ENCODE measurements around the gene TTC32.
"Not testable (repeated sequence)": the region's sequence is repeated elsewhere in the genome, so short reads cannot be mapped to it uniquely, and the experiment has no call there.

The TTC32 gene

DNA sequence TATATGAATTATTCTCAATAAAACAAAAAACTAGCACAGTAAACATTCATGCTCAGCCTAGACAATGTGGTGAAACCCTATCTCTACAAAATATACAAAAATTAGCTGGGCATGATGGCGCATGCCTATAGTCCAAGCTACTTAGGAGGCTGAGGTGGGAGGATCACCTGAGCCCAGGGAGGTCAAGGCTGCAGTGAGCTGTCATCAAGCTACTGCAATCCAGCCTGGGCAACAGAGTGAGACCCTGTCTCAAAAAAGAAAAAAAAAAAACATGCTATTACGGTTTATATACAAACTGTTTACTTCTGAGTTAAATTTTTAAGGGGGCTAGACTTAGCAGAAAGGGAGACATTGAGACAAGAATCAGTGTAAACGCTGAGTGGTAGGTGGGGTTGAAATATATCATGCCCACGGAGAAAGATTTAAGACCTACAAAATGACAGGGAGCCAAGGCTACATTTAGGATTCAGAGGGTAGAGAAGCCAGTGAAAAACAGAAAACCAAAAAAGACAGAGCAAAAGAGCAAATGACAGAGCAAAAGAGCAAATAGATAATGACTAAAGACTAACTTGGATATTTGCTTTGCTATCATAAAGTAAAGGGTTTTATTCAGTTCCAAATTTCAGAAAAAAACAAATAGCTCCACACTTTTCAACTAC, 7.5 kb downstream of the TTC32 start:
- no peaks in the 10 kb centered on the region for H3K4me1 ChIP-seq (ENCODE audit: control insufficient read depth, insufficient read depth, low read length)
- H3K9ac ChIP-seq (ENCODE audit: low read length): no peak overlapping the region
- H3K9me3 ChIP-seq (ENCODE audit: control insufficient read depth, low read length): no peaks in the 10 kb centered on the region
- no peak overlapping the region for H3K4me3 ChIP-seq (ENCODE audit: low read length)
- H3K36me3 ChIP-seq (ENCODE audit: control insufficient read depth, insufficient read depth, low read length): no peaks in the 10 kb centered on the region
- H3K27me3 ChIP-seq (ENCODE audit: control insufficient read depth, insufficient read depth, low read length): no peaks in the 10 kb centered on the region

DNA sequence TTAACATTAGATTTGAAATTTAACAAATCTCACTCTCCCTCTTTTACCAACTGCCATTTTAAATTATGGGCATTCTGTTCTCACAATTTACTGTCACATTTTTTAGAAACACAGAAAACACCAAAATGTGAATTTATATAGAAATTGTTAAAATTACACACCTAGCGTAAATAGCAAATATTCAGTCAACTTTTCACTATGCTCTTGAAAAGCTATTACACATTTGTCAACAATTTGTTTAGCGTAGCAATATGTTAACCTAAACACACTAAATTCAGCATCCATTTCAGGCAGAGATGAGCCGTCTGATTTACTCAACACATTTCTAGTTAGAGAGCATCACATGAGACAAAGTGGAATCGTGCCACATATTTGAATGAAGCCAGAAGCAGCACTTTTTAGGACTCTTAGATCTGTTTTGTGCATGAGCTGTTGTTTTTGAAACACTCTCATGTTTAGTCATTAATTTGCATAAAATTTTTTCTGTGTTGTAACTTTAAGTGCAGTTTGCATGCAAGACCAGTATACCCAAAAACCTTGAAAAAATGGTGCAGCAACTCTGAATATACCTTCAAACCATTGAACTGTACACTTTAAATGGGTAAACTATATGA, 8.2 kb downstream of the TTC32 start:
- no peak overlapping the region for H3K4me3 ChIP-seq (ENCODE audit: low read length)
- no peak overlapping the region for H3K9ac ChIP-seq (ENCODE audit: low read length)
- H3K9me3 ChIP-seq (ENCODE audit: control insufficient read depth, low read length): no peaks in the 10 kb centered on the region
- no peaks in the 10 kb centered on the region for H3K4me1 ChIP-seq (ENCODE audit: control insufficient read depth, insufficient read depth, low read length)
- no peaks in the 10 kb centered on the region for H3K36me3 ChIP-seq (ENCODE audit: control insufficient read depth, insufficient read depth, low read length)
- H3K27me3 ChIP-seq (ENCODE audit: control insufficient read depth, insufficient read depth, low read length): no peaks in the 10 kb centered on the region

DNA sequence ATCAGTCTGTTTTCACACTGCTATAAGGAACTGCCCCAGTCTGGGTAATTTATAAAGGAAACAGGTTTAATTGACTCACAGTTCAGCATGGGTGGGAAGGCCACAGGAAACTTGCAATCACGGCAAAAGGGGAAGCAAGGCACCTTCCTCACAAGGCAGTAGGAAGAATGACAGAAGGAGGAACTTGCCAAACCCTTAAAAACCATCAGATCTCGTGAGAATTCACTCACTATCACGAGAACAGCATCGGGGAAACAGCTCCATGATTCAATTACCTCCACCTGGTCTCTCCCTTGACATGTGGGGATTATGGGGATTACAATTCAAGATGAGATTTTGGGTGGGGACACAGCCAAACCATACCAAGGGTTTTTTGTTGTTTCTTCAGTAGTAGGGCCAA, 9.8 kb downstream of the TTC32 start:
- H3K4me3 ChIP-seq (ENCODE audit: low read length); H3K36me3 ChIP-seq (ENCODE audit: control insufficient read depth, insufficient read depth, low read length): not testable (repeated sequence)

DNA sequence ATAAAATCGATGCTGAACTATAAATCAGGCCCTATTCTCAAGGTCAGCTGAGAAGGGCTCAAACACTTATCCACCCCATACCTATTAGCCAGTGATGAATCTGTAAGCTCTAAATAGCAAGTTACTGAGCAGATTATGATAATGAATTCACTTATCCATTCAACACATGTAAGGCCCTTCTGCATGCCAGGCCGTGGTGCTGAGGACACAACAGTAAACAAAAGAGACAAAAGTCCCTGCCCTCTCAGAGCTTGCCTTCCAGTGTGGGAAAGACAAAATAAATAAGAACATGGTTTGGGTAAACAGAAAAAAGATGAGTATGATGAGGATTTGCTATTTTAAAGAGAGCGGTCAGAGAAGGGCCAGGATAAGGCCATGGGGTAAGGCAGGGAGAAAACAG, 11.7 kb downstream of the TTC32 start:
- Histone ChIP-seq H3K27me3 (ENCODE audit: control insufficient read depth, insufficient read depth, low read length) (no peaks in the 10 kb centered on the region), H3K9ac (ENCODE audit: low read length) (no peak overlapping the region), H3K4me1 (ENCODE audit: control insufficient read depth, insufficient read depth, low read length) (peaks cover 9% of the 10 kb centered on the region), H3K4me3 (ENCODE audit: low read length) (no peak overlapping the region), H3K36me3 (ENCODE audit: control insufficient read depth, insufficient read depth, low read length) (no peaks in the 10 kb centered on the region), H3K9me3 (ENCODE audit: control insufficient read depth, low read length) (no peaks in the 10 kb centered on the region)

More for the DNA sequence above, 9.8 kb downstream of the TTC32 start:
- H3K9ac ChIP-seq (ENCODE audit: low read length); H3K27me3 ChIP-seq (ENCODE audit: control insufficient read depth, insufficient read depth, low read length); H3K9me3 ChIP-seq (ENCODE audit: control insufficient read depth, low read length); H3K4me1 ChIP-seq (ENCODE audit: control insufficient read depth, insufficient read depth, low read length): not testable (repeated sequence)

DNA sequence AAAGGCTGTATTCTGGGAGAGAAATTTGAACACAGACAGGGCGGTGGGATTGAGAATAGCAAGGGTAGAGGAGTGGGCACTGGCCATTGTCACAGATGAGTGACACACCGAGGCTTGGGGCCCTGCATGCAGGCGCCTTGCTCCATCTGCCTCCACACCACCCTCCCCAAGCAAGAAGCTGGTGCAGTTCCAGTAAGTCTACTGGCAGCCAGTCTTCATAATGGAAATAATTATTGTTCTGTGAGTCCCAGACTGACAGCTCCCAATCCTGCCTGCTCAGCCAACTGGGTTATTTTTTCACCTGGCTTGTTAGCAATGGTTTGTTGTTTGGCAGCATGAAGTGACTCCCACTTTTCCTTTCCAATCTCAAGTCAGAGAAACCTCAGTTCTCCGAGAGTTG, 13.0 kb downstream of the TTC32 start:
- H3K4me3 ChIP-seq (ENCODE audit: low read length): no peak overlapping the region
- no peaks in the 10 kb centered on the region for H3K36me3 ChIP-seq (ENCODE audit: control insufficient read depth, insufficient read depth, low read length)
- H3K9ac ChIP-seq (ENCODE audit: low read length): no peak overlapping the region
- no peaks in the 10 kb centered on the region for H3K27me3 ChIP-seq (ENCODE audit: control insufficient read depth, insufficient read depth, low read length)
- peaks cover 9% of the 10 kb centered on the region for H3K4me1 ChIP-seq (ENCODE audit: control insufficient read depth, insufficient read depth, low read length)
- H3K9me3 ChIP-seq (ENCODE audit: control insufficient read depth, low read length): no peaks in the 10 kb centered on the region

DNA sequence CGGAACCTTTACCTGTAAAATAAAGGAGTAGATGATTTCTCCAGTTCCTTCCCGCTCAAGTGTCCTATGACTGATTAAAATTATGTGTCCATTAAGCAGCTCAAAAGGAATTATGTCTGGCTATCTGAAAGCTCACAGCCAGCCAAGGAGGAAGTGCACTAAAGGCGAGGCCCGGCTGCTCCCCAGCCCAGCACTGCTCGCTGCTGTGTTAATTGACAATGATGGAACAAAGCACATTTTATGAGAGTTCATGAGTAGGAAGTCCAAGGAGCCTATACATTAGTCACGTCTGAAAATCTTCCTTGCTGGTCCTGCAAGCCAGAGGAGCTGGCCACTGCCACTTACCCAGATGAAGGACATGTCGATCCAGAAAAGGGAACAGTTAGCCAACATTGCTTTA, 14.3 kb downstream of the TTC32 start:
- no peaks in the 10 kb centered on the region for H3K27me3 ChIP-seq (ENCODE audit: control insufficient read depth, insufficient read depth, low read length)

DNA sequence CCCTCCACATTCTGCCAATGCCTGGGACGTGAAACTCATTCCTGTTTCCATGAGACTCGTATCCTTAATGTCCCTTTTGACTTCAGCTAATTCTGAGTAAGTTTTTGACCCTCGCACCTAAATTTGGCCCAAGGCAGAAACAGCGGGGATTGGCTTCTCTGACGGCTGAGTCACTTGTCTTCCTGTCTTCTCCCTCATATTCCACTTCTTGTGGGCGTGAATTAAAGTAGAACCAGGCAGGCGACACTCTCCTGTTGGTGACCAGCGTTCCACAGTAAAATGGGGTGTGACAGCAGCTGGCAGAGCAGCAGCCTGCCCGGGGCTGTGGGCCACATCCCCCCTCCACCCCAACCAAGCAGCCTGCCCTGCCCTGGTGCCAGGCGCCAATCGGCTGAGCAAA, 15.5 kb downstream of the TTC32 start:
- H3K9ac ChIP-seq (ENCODE audit: low read length): no peak overlapping the region

More for the DNA sequence above, 14.3 kb downstream of the TTC32 start:
- Histone ChIP-seq H3K36me3 (ENCODE audit: control insufficient read depth, insufficient read depth, low read length) (no peaks in the 10 kb centered on the region), H3K4me1 (ENCODE audit: control insufficient read depth, insufficient read depth, low read length) (peaks cover 9% of the 10 kb centered on the region), H3K9me3 (ENCODE audit: control insufficient read depth, low read length) (no peaks in the 10 kb centered on the region), H3K9ac (ENCODE audit: low read length) (no peak overlapping the region), H3K4me3 (ENCODE audit: low read length) (no peak overlapping the region)

DNA sequence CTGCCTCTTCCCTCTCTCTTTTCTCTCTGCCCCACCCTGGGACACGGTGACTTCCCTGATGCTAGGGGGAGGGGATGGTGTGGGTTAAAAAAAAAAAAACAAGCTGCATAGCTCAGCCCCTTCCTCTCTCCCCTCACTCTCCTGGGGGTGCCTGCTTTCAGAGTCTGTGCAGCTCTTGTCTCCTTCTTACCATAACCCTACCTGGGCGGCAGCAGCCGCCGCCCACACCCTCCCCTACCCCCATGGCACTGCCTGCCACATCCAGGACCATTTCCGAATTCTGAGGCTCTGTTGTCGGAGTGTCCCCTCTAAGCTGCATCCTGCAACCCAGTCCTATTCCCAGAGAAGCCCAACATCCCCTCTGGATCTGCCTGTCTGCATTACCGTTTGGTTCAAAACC, 16.0 kb downstream of the TTC32 start:
- H3K9ac ChIP-seq (ENCODE audit: low read length): no peak overlapping the region
- H3K36me3 ChIP-seq (ENCODE audit: control insufficient read depth, insufficient read depth, low read length): no peaks in the 10 kb centered on the region
- H3K4me3 ChIP-seq (ENCODE audit: low read length): no peak overlapping the region
- H3K27me3 ChIP-seq (ENCODE audit: control insufficient read depth, insufficient read depth, low read length): no peaks in the 10 kb centered on the region
- no peaks in the 10 kb centered on the region for H3K9me3 ChIP-seq (ENCODE audit: control insufficient read depth, low read length)
- H3K4me1 ChIP-seq (ENCODE audit: control insufficient read depth, insufficient read depth, low read length): peaks cover 9% of the 10 kb centered on the region

More for the DNA sequence above, 15.5 kb downstream of the TTC32 start:
- H3K9me3 ChIP-seq (ENCODE audit: control insufficient read depth, low read length): no peaks in the 10 kb centered on the region
- H3K27me3 ChIP-seq (ENCODE audit: control insufficient read depth, insufficient read depth, low read length): no peaks in the 10 kb centered on the region
- H3K4me3 ChIP-seq (ENCODE audit: low read length): no peak overlapping the region
- no peaks in the 10 kb centered on the region for H3K36me3 ChIP-seq (ENCODE audit: control insufficient read depth, insufficient read depth, low read length)
- H3K4me1 ChIP-seq (ENCODE audit: control insufficient read depth, insufficient read depth, low read length): peaks cover 9% of the 10 kb centered on the region

DNA sequence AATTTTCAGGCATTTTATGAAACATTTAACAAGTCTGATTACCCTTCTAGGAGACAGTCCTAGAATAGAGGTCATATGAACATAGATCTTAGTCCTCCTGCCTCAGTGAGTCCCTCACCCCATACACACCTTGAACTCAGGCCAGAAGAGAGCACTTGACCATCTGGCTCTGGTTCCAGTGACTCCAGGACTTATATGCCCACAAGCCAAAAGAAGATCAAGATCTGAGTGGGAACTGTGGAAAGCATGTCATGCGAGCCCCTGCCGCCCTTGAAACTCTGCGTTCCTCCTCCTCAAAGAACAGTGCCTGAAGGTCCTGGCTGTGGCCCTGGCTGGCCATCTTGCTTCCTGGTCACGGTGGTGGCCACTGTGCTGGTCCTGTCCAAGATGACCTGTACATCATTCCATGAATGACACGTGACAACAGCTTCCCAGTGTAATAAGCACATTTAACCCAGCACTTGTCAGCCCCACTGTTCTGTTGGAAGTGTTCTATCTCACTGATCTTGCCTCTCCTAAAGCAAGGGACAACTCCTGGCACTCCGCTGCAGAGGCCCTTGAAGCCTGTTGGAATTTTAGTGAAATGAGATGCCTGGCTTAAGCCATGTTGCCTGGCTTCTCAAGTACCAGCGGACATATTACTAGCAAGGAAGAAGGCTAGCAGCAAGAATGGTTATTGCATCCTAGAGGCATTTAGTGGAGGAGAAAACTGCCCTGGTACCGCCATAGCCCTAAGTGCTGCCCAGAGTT, 17.6 kb downstream of the TTC32 start:
- Histone ChIP-seq H3K36me3 (ENCODE audit: control insufficient read depth, insufficient read depth, low read length) (no peaks in the 10 kb centered on the region), H3K27me3 (ENCODE audit: control insufficient read depth, insufficient read depth, low read length) (no peaks in the 10 kb centered on the region), H3K9me3 (ENCODE audit: control insufficient read depth, low read length) (no peaks in the 10 kb centered on the region), H3K4me1 (ENCODE audit: control insufficient read depth, insufficient read depth, low read length) (peaks cover 9% of the 10 kb centered on the region), H3K9ac (ENCODE audit: low read length) (no peak overlapping the region), H3K4me3 (ENCODE audit: low read length) (no peak overlapping the region)

DNA sequence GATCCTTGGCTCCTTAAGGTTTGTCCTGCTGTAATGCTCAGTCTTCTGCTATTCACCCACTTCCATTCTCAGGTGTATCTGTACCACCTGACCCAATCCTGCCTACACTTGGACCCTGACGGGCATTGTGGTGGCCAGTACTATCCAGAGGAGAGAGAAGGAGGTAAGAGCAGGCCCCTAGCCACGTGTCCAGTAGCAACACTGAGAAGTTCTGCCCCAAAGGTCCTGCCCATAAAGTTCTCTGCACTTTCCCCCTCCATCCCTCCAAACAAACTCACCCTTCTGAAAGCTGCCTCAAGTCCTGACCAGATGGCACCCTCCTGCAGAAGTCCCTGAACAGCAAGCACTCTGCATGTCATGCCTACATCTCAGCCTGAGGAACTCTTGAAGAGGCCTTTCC, 18.3 kb downstream of the TTC32 start:
- H3K9me3 ChIP-seq (ENCODE audit: control insufficient read depth, low read length): no peaks in the 10 kb centered on the region
- H3K27me3 ChIP-seq (ENCODE audit: control insufficient read depth, insufficient read depth, low read length): no peaks in the 10 kb centered on the region
- no peaks in the 10 kb centered on the region for H3K36me3 ChIP-seq (ENCODE audit: control insufficient read depth, insufficient read depth, low read length)
- peaks cover 9% of the 10 kb centered on the region for H3K4me1 ChIP-seq (ENCODE audit: control insufficient read depth, insufficient read depth, low read length)
- H3K4me3 ChIP-seq (ENCODE audit: low read length): no peak overlapping the region
- no peak overlapping the region for H3K9ac ChIP-seq (ENCODE audit: low read length)

DNA sequence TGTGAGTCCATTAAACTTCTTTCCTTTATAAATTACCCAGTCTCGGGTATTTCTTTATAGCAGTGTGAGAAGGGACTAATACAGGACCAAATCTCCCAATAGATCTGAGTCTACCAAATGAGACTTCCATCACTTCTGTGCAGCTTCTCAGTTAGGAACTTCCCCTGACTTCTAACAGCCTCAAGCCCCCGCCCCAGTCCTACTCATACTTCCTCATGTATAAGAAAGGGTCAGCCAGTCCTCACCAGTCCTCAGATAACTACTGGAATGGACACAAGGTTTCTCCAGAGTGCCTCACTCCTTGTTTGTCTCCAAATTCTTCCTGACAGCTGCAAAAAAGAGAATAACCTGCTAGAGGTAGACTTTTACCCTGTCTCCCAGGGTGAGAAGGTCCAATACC, 19.5 kb downstream of the TTC32 start:
- no peaks in the 10 kb centered on the region for H3K27me3 ChIP-seq (ENCODE audit: control insufficient read depth, insufficient read depth, low read length)
- no peaks in the 10 kb centered on the region for H3K9me3 ChIP-seq (ENCODE audit: control insufficient read depth, low read length)
- no peaks in the 10 kb centered on the region for H3K36me3 ChIP-seq (ENCODE audit: control insufficient read depth, insufficient read depth, low read length)
- H3K4me3 ChIP-seq (ENCODE audit: low read length): no peak overlapping the region
- no peaks in the 10 kb centered on the region for H3K4me1 ChIP-seq (ENCODE audit: control insufficient read depth, insufficient read depth, low read length)
- H3K9ac ChIP-seq (ENCODE audit: low read length): no peak overlapping the region

DNA sequence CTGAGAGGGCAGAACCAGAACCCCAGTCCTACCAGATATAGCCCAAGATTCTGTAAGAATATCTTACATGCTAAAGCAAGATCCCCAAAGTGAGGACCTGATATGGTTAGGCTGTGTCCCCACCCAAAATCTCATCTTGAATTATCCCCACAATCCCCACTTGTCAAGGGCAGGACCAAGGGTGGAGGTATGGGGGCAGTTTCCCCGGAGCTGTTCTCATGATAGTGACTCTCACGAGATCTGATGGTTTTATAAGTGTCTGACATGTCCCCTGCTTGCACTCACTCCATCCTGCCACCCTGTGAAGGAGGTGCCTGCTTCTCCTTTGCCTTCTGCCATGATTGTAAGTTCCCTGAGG, 19.9 kb downstream of the TTC32 start:
- no peak overlapping the region for H3K9ac ChIP-seq (ENCODE audit: low read length)
- no peaks in the 10 kb centered on the region for H3K4me1 ChIP-seq (ENCODE audit: control insufficient read depth, insufficient read depth, low read length)
- H3K9me3 ChIP-seq (ENCODE audit: control insufficient read depth, low read length): no peaks in the 10 kb centered on the region
- no peaks in the 10 kb centered on the region for H3K27me3 ChIP-seq (ENCODE audit: control insufficient read depth, insufficient read depth, low read length)
- no peak overlapping the region for H3K4me3 ChIP-seq (ENCODE audit: low read length)
- no peaks in the 10 kb centered on the region for H3K36me3 ChIP-seq (ENCODE audit: control insufficient read depth, insufficient read depth, low read length)
